Neural progenitor cell (in vitro differentiated cells): Measurements from ENCODE around the gene RPS6KA2.
"Not testable (repeated sequence)": the region's sequence is repeated elsewhere in the genome, so short reads cannot be mapped to it uniquely, and the experiment has no call there.

ENCODE experiments used
- CTCF ChIP-seq: fragments of 200-600 bp; sonication (generic); IDR thresholded peaks from 2 replicates; pipeline ENCODE4 v1.5.1; 2017; ENCODE audit warnings: antibody characterized with exemption, mild to moderate bottlenecking
- EZH2 ChIP-seq: fragments of 200-600 bp; sonication (generic); IDR thresholded peaks from 2 replicates; pipeline ENCODE4 v1.6.1; 2017; ENCODE audit warnings: antibody characterized with exemption, mild to moderate bottlenecking, moderate library complexity
- EZH2phosphoT487 ChIP-seq: fragments of 200-600 bp; sonication (generic); IDR thresholded peaks from 2 replicates; pipeline ENCODE4 v1.6.1; 2017; ENCODE audit warnings: antibody characterized with exemption

- peak; percentile 74 for TF ChIP-seq CTCF
- TF ChIP-seq EZH2phosphoT487, EZH2: not testable (repeated sequence)
Observed at GRCh38 chr6:166400649-166401250, 226.3 kb downstream of the RPS6KA2 start.
